Aorta (tissue), 5 donors: Measurements from ENCODE around the gene FOXN1. TPM values are rescaled to one million over a fixed set of nuclear protein-coding genes. Genes with fewer than 3 reads are reported as not detected.

Experiments used
- ATAC-seq: fragments of 200-7000 bp; cut with Tn5 transposase; one replicate; pipeline ENCODE4 v1.9.1; 2022; ENCODE audit warnings: moderate library complexity; ENCODE audit not compliant: low FRiP score
- DNase-seq, 2 donors: peaks; one replicate each; pipeline ENCODE4 v3.0.0-alpha.2; 2020
- H3K27ac ChIP-seq, 2 donors: one replicate each; pipeline ENCODE4 v1.5.1; 2013; ENCODE audit warnings: low read length in 2 of 2, mild to moderate bottlenecking in 2 of 2, moderate library complexity in 2 of 2, control low read depth in 1 of 2, inconsistent platforms in 1 of 2, low read depth in 1 of 2
- H3K27me3 ChIP-seq, 2 donors: one replicate each; pipeline ENCODE4 v1.6.1; 2013; ENCODE audit warnings: control low read depth in 1 of 2, low read length in 1 of 2, mild to moderate bottlenecking in 1 of 2, moderate library complexity in 1 of 2; ENCODE audit not compliant: insufficient read depth in 2 of 2, control insufficient read depth in 1 of 2
- H3K36me3 ChIP-seq, 2 donors: one replicate each; pipeline ENCODE4 v1.6.1; 2013; ENCODE audit warnings: control low read depth in 1 of 2, low read length in 1 of 2, mild to moderate bottlenecking in 1 of 2; ENCODE audit not compliant: insufficient read depth in 2 of 2, control insufficient read depth in 1 of 2
- H3K4me1 ChIP-seq, 2 donors: one replicate each; pipeline ENCODE4 v1.6.1; 2013; ENCODE audit warnings: low read length in 2 of 2, control low read depth in 1 of 2, mild to moderate bottlenecking in 1 of 2, moderate library complexity in 1 of 2; ENCODE audit not compliant: insufficient read depth in 2 of 2, control insufficient read depth in 1 of 2
- H3K4me3 ChIP-seq, 2 donors: one replicate each; pipeline ENCODE4 v1.5.1; 2013; ENCODE audit warnings: low read length in 2 of 2, control low read depth in 1 of 2, mild to moderate bottlenecking in 1 of 2
- H3K9me3 ChIP-seq: one replicate; pipeline ENCODE4 v1.6.1; 2013; ENCODE audit warnings: mild to moderate bottlenecking, low read length; ENCODE audit not compliant: control insufficient read depth
- WGBS, 2 donors: extraction: QIAGEN DNeasy Blood & Tissue Kit; methylation state at CpG; one replicate each; pipeline ENCODE4 v1.1.7; 2013; 5-methylcytosine and 5-hydroxymethylcytosine counted together
- intact Hi-C, 2 donors: fragments of 100-400 bp; cut with DNase I; formaldehyde crosslinking; loops; one replicate each; pipeline versions ENCODE4 v1.14.2 to v1.15.0; 2022
- polyA plus RNA-seq, 2 donors: library from polyadenylated mRNA; stranded (reverse); fragments of 200-250 nt; gene quantifications; one replicate each; pipeline ENCODE4 v1.2.3, GENCODE V29; 2013
- total RNA-seq, 2 donors: library from RNA; stranded (reverse); fragmentation: NEBNext Ultra II Directional; extraction: Animal tissue kit (Norgen Biotek cat#: 25700); gene quantifications; one replicate each; pipeline ENCODE4 v1.2.1, GENCODE V29; 2021
- donor health status: healthy with polysubstance abuse.
- donor health status: Bipolar disorder and iron deficiency.
- donor health status: DM: no; HTN: no; CAD: no.
- donor health status: DM: no; HTN: no; CAD: no.
- donor health status: DM: yes; HTN: yes; CAD: no.

Gene FOXN1
- total and polyA plus RNA-seq, 4 donors = not detected

DNA sequence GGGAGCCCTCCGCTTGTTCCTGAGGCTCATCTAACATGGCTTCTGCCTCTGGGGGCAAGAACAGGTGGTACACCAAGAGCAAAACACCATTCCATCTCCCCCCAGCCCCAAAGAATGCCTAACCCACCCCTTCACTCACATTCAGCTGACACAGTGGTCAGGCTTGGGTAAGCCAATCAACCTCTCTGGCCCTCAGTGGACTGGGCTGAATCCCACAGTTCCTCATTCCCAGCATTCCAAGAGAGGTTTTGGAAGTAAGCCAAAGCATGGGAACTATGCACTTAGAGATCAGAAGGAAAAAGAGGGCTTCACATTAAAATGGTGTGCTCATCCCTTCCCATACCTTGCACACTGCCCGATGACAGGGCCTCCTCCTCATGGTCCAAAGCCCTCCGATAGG lies 57.3 kb downstream of the FOXN1 start:
- WGBS, 2 donors = 71 to 77% methylated on average over 3 of the region's 3 CpGs
- H3K4me1 ChIP-seq = no peaks in the 10 kb centered on the region

GRCh38 chr17:28567604-28568003 lies 61.5 kb downstream of the FOXN1 start:
- Histone ChIP-seq H3K9me3 (no peaks in the 10 kb centered on the region), H3K4me1 (no peaks in the 10 kb centered on the region), H3K27me3 (no peaks in the 10 kb centered on the region), H3K4me3 (no peak overlapping the region), H3K36me3 (no peaks in the 10 kb centered on the region), H3K27ac (no peak overlapping the region)
- ATAC-seq = no peak
- 89 to 90% methylated on average over 3 of the region's 3 CpGs for WGBS, 2 donors
- intact Hi-C loops = no loop called here
- no peak for DNase-seq

More for the DNA sequence above, 57.3 kb downstream of the FOXN1 start:
- ATAC-seq (no peak), DNase-seq (peak in 1 of 2 donors; percentile 27)
- Histone ChIP-seq H3K4me3 (no peak overlapping the region), H3K27me3 (no peaks in the 10 kb centered on the region), H3K9me3 (no peaks in the 10 kb centered on the region), H3K36me3 (peaks cover 4% of the 10 kb centered on the region in 2 donors), H3K27ac (no peak overlapping the region)
- intact Hi-C loops = no loop called here

DNA sequence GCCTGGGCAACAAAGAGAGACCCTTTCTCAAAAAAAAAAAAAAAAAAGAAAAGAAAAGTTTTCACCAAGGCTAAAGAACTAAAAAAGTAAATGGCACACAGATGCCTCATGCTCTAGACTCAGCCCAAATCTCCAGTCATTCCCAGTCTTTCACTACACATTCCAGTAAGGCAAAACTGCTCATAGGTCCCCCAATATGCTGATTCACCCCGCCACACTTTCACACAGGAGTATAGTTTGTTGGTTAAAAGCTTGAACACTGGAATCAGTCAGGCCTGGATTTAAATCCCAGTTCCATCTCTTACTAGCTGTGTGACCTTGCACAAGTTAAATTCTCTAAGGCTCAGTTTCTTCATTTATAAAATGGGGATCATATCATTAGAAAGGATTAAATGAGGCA lies 63.3 kb downstream of the FOXN1 start:
- Histone ChIP-seq H3K27me3 (no peaks in the 10 kb centered on the region), H3K4me1 (no peaks in the 10 kb centered on the region), H3K27ac (no peak overlapping the region), H3K4me3 (no peak overlapping the region), H3K36me3 (no peaks in the 10 kb centered on the region), H3K9me3 (no peaks in the 10 kb centered on the region)
- DNase-seq (no peak), ATAC-seq (no peak)
- intact Hi-C loops = no loop called here
- WGBS, 2 donors = 92 to 100% methylated on average over 1 of the region's 1 CpG

GRCh38 chr17:28570716-28571360 lies 64.7 kb downstream of the FOXN1 start:
- DNase-seq = peak in 1 of 2 donors; percentile 76
- H3K9me3 ChIP-seq = no peaks in the 10 kb centered on the region

DNA sequence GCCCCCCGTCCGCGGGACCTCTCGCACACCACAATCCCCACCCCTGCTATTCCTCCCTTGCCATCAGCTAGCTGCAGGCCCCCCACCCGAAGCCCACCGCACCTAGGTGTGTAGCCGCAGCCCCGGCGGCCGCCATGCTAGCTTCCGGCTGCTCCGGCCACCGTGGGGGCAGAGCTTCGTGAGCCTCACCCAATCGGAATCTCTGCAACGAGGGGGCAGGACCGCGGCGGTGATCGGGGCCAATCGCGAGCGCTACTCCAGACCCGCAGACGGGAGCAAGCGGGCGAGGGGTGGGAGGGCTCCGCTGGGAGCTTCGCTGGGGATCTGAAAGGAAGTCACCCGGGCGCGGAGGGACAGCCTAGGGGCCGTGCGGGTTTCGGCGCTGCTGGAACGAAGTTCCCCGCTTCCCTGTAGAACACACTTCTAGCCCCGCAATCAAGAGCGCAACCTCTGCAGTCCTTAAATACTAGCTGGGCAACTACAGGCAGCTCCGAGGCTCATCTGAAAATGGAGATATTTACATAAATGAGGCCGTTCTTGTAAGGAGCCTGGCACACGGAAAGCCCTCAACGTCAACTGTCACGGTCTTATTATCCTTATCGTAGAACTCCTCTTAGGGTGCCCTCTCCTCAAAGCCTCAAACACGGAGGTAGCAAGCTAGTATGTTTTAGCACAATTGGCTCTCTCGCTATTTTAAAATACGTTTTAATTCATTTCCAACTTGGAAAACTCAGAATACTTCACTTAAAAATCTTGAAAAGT lies 65.4 kb downstream of the FOXN1 start, which contains the start of gene PIGS:
PIGS (minus strand) TSS at position 164 of the 762 bp plus-strand sequence; CDS start at position 136, 28 bp downstream.
- DNase-seq (peak; percentile 97 to 98), ATAC-seq (peak; percentile 98)
- H3K4me1 ChIP-seq = no peaks in the 10 kb centered on the region
- 0 to 1% methylated on average over 47 to 49 of the region's 49 CpGs for WGBS, 2 donors
- intact Hi-C loops = no loop called here
- H3K9me3 ChIP-seq = no peaks in the 10 kb centered on the region
- no peaks in the 10 kb centered on the region for H3K27me3 ChIP-seq
- H3K4me3 ChIP-seq = peak within 1 kb of the TSS; percentile 83 to 85
- peak within 1 kb of the TSS; percentile 37 to 39 for H3K27ac ChIP-seq
- H3K36me3 ChIP-seq = no peaks in the 10 kb centered on the region

More at GRCh38 chr17:28570716-28571360, 64.7 kb downstream of the FOXN1 start:
- H3K4me1 ChIP-seq = no peaks in the 10 kb centered on the region
- peak; percentile 57 for ATAC-seq
- no peaks in the 10 kb centered on the region for H3K27me3 ChIP-seq
- 1% methylated on average over 38 to 39 of the region's 39 CpGs for WGBS, 2 donors
- no peaks in the 10 kb centered on the region for H3K36me3 ChIP-seq
- peak overlapping the region; percentile 30 to 37 for H3K27ac ChIP-seq
- intact Hi-C loops = no loop called here
- peak overlapping the region; percentile 62 to 85 for H3K4me3 ChIP-seq

DNA sequence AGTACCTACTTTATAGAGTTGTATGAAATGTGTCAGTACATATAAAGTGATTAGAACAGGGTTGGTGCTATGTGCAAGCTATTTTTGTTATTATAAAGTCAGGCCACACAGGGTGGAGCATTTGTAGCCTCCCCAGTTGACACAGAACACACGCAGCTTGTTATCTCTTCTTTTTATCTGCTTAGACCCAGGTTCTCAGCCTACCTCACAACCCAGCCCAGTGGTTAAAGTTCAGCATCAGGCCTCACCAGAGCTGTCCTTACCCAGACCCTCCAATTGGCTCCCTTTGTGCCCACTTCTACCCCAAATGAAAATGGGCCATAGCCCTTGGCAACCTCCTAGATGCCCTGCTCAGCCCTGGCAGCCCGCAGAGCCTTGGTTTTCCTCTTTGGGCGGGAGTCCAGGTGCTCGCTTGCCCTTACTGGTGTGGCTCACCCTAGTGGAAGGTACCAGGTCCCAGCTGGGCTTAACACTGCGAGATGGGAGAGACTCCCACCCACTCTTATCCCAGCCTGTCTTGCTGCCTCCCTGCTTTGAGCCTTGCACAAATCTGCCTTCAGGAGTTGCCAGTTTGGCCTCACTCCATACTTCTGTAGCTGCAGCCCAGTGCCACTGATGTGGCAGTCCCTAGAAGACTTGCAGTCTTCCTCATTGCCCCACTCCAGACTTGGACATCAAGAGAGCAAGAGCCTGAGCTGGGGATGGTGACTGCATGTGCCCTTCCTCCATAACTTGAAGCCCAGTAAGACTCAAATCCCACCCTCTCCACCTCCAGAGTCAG lies 66.3 kb downstream of the FOXN1 start:
- DNase-seq (peak in 1 of 2 donors; percentile 61), ATAC-seq (no peak)
- intact Hi-C loops = no loop called here
- no peak overlapping the region for H3K4me3 ChIP-seq
- H3K36me3 ChIP-seq = no peaks in the 10 kb centered on the region
- H3K27me3 ChIP-seq = no peaks in the 10 kb centered on the region
- no peak overlapping the region for H3K27ac ChIP-seq
- 72 to 77% methylated on average over 5 of the region's 5 CpGs for WGBS, 2 donors
- peaks cover 0 to 2% of the 10 kb centered on the region in 2 donors for H3K4me1 ChIP-seq
- no peaks in the 10 kb centered on the region for H3K9me3 ChIP-seq

- Histone ChIP-seq H3K36me3 (no peaks in the 10 kb centered on the region), H3K9me3 (no peaks in the 10 kb centered on the region), H3K4me3 (no peak overlapping the region), H3K27ac (no peak overlapping the region), H3K4me1 (peaks cover 0 to 2% of the 10 kb centered on the region in 2 donors), H3K27me3 (no peaks in the 10 kb centered on the region)
- DNase-seq = peak in 1 of 2 donors; percentile 1
- ATAC-seq = no peak
- intact Hi-C loops = no loop called here
Measured at GRCh38 chr17:28573040-28573380, 66.9 kb downstream of the FOXN1 start.

GRCh38 chr17:28573521-28573920 lies 67.4 kb downstream of the FOXN1 start:
- no peak overlapping the region for H3K4me3 ChIP-seq
- intact Hi-C loops = no loop called here
- no peaks in the 10 kb centered on the region for H3K27me3 ChIP-seq
- H3K27ac ChIP-seq = no peak overlapping the region
- no peak for ATAC-seq
- 95 to 98% methylated on average over 9 of the region's 9 CpGs for WGBS, 2 donors
- H3K4me1 ChIP-seq = peaks cover 0 to 2% of the 10 kb centered on the region in 2 donors
- H3K9me3 ChIP-seq = no peaks in the 10 kb centered on the region
- no peaks in the 10 kb centered on the region for H3K36me3 ChIP-seq
- no peak for DNase-seq
